ENCODE data around the gene PRUNE2. TPM values are rescaled to one million over a fixed set of nuclear protein-coding genes. Genes with fewer than 3 reads are reported as not detected.
"Not testable (repeated sequence)": the region's sequence is repeated elsewhere in the genome, so short reads cannot be mapped to it uniquely, and the experiment has no call there.

The PRUNE2 gene
- total and polyA plus RNA-seq, 2 of the 8 experiments (the other 6 are each of a cell fraction or from before 2014, with no cell fraction given), result 5.5 to 13.3 TPM

DNA sequence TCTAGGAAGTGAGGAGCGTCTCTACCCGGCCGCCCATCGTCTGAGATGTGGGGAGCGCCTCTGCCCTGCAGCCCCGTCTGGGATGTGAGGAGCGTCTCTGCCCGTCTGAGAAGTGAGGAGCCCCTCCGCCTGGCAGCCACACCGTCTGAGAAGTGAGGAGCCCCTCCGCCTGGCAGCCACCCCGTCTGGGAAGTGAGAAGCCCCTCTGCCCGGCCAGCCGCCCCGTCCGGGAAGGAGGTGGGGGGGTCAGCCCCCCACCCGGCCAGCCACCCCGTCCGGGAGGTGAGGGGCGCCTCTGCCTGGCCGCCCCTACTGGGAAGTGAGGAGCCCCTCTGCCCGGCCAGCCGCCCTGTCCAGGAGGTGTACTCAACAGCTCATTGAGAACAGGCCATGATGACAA lies 49.5 kb upstream of the PRUNE2 start:
- H2AK5ac ChIP-seq (ENCODE audit: low read depth, low read length); H3K79me2 ChIP-seq (ENCODE audit: control insufficient read depth in 1 of 2, insufficient read depth in 2 of 2, low read length in 2 of 2); H3K4ac ChIP-seq (replicated peaks; ENCODE audit: insufficient read length, low read depth, low read length); H3K36me3 ChIP-seq (ENCODE audit: control insufficient read depth in 2 of 4, insufficient read depth in 4 of 4, low read length in 3 of 4); H4K5ac ChIP-seq (ENCODE audit: insufficient read length, low read depth, low read length); FAIRE-seq; H2BK5ac ChIP-seq (ENCODE audit: low read depth, low read length); H3K23ac ChIP-seq (ENCODE audit: insufficient read length); H3K56ac ChIP-seq (replicated peaks; ENCODE audit: insufficient read length, low read depth, low read length); H2BK20ac ChIP-seq (ENCODE audit: low read length); CTCF ChIA-PET (ENCODE audit: partially characterized antibody); DNase-seq (ENCODE audit: low read depth in 1 of 2, low spot score in 2 of 2); H3K4me3 ChIP-seq (ENCODE audit: extremely low read depth in 1 of 4, insufficient read depth in 2 of 4, low read depth in 3 of 4, low read length in 4 of 4); H3K27ac ChIP-seq (ENCODE audit: low read depth, low read length); H4K8ac ChIP-seq (ENCODE audit: extremely low read depth, insufficient read depth, low read length); H4K20me1 ChIP-seq (replicated peaks in 1 of 2; ENCODE audit: control insufficient read depth in 1 of 2, insufficient read depth in 2 of 2, low read length in 2 of 2); H3K4me2 ChIP-seq (ENCODE audit: insufficient read depth in 1 of 2, low read depth in 2 of 2, low read length in 2 of 2); H2BK12ac ChIP-seq (ENCODE audit: low read depth, low read length); POLR2A ChIA-PET (ENCODE audit: partially characterized antibody); H3K27me3 ChIP-seq (replicated peaks in 1 of 4; ENCODE audit: control insufficient read depth in 3 of 4, extremely low read depth in 1 of 4, insufficient read depth in 3 of 4, low read length in 3 of 4); H3K9ac ChIP-seq (replicated peaks in 1 of 4; ENCODE audit: extremely low read depth in 1 of 4, low read depth in 3 of 4, low read length in 3 of 4); H2AFZ ChIP-seq (ENCODE audit: low read length); H3K14ac ChIP-seq (ENCODE audit: insufficient read length); H2BK120ac ChIP-seq (replicated peaks; ENCODE audit: low read depth, low read length); H3K23me2 ChIP-seq (ENCODE audit: low read depth, low read length); H3K18ac ChIP-seq (ENCODE audit: extremely low read depth, low read length); H2BK15ac ChIP-seq (ENCODE audit: low read length); H3K79me1 ChIP-seq (ENCODE audit: low read depth, low read length); H3K4me1 ChIP-seq (replicated peaks in 1 of 4; ENCODE audit: control insufficient read depth in 3 of 4, insufficient read depth in 4 of 4, low read length in 3 of 4); H4K91ac ChIP-seq (replicated peaks; ENCODE audit: insufficient read length, low read length): not testable (repeated sequence)
- WGBS, 2 experiments (ENCODE audit: extremely low coverage in 1 of 2, insufficient coverage in 1 of 2, insufficient read length in 1 of 2, insufficient replicate concordance in 2 of 2, low coverage in 1 of 2, low lambda C conversion rate in 2 of 2, missing lambda C conversion rate in 1 of 2), result 89% methylated on average over 18 of the region's 23 CpGs; no CpG with 5 or more reads in 1 of the 2 experiments
- peaks cover 0 to 14% of the 10 kb centered on the region in 2 experiments; a peak in 1 of 4 replicates for H3K9me3 ChIP-seq (ENCODE audit: insufficient read depth in 2 of 2, low read depth in 1 of 2, low read length in 1 of 2)

Data from H1 (cell line).